ENCODE data around the gene SHH. TPM values are rescaled to one million over a fixed set of nuclear protein-coding genes. Genes with fewer than 3 reads are reported as not detected.

The SHH gene
- total RNA-seq, 1 experiment from 2014 or later, result 4.7 TPM

GRCh38 chr7:155792999-155793560, 19.2 kb downstream of the SHH start:
- H3K36me3 ChIP-seq (ENCODE audit: control insufficient read depth, insufficient read depth, low read length), result no peaks in the 10 kb centered on the region
- Mint-ChIP-seq H3K27me3 (ENCODE audit: insufficient read depth, unreplicated experiment) (no peaks in the 10 kb centered on the region), H3K27ac (ENCODE audit: unreplicated experiment) (no peak overlapping the region), H3K4me3 (ENCODE audit: unreplicated experiment) (no peak overlapping the region), H3K36me3 (ENCODE audit: insufficient read depth, unreplicated experiment) (peaks cover 8% of the 10 kb centered on the region), H3K4me1 (ENCODE audit: low read depth, unreplicated experiment) (no peaks in the 10 kb centered on the region), H3K9me3 (ENCODE audit: unreplicated experiment) (no peaks in the 10 kb centered on the region)
- POLR2A ChIA-PET, result no interaction called here
- CTCF ChIA-PET, result no interaction called here
- H3K9me3 ChIP-seq, result no peaks in the 10 kb centered on the region
- H3K4me1 ChIP-seq, result peaks cover 7% of the 10 kb centered on the region; the same call in 1 of the 2 replicates
- no peaks in the 10 kb centered on the region for H3K27me3 ChIP-seq (replicated peaks; ENCODE audit: control insufficient read depth, insufficient read depth, low read length)
- DNase-seq, result no peak
- TF ChIP-seq, protein P1, sequence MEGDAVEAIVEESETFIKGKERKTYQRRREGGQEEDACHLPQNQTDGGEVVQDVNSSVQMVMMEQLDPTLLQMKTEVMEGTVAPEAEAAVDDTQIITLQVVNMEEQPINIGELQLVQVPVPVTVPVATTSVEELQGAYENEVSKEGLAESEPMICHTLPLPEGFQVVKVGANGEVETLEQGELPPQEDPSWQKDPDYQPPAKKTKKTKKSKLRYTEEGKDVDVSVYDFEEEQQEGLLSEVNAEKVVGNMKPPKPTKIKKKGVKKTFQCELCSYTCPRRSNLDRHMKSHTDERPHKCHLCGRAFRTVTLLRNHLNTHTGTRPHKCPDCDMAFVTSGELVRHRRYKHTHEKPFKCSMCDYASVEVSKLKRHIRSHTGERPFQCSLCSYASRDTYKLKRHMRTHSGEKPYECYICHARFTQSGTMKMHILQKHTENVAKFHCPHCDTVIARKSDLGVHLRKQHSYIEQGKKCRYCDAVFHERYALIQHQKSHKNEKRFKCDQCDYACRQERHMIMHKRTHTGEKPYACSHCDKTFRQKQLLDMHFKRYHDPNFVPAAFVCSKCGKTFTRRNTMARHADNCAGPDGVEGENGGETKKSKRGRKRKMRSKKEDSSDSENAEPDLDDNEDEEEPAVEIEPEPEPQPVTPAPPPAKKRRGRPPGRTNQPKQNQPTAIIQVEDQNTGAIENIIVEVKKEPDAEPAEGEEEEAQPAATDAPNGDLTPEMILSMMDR (IDR thresholded peaks at IDR 0.05; ENCODE audit: insufficient read depth in 1 of 2, low read depth in 1 of 2, low read length in 1 of 2, severe bottlenecking in 1 of 2, unreplicated experiment in 1 of 2), result no peak
- no TSS peak for BruUV-seq (replicated peaks)
- no peak overlapping the region for H3K4me3 ChIP-seq (ENCODE audit: low read depth, low read length)
- intact Hi-C loops (cut with micrococcal nuclease; ENCODE audit: unreplicated experiment), result no loop called here

- intact Hi-C loops (cut with micrococcal nuclease; ENCODE audit: unreplicated experiment), result no loop called here
- H3K36me3 Mint-ChIP-seq (ENCODE audit: insufficient read depth, unreplicated experiment), result peaks cover 14% of the 10 kb centered on the region
- H3K9me3 Mint-ChIP-seq (ENCODE audit: unreplicated experiment), result no peaks in the 10 kb centered on the region
- Histone ChIP-seq H3K36me3 (ENCODE audit: control insufficient read depth, insufficient read depth, low read length) (no peaks in the 10 kb centered on the region), H3K4me1 (peaks cover 7% of the 10 kb centered on the region; the same call in 1 of the 2 replicates), H3K4me3 (ENCODE audit: low read depth, low read length) (no peak overlapping the region), H3K9me3 (no peaks in the 10 kb centered on the region), H3K27me3 (replicated peaks; ENCODE audit: control insufficient read depth, insufficient read depth, low read length) (no peaks in the 10 kb centered on the region)
- no peaks in the 10 kb centered on the region for H3K27me3 Mint-ChIP-seq (ENCODE audit: insufficient read depth, unreplicated experiment)
- CTCF ChIA-PET, result no interaction called here
- no peak for DNase-seq
- H3K27ac Mint-ChIP-seq (ENCODE audit: unreplicated experiment), result no peak overlapping the region
- H3K4me1 Mint-ChIP-seq (ENCODE audit: low read depth, unreplicated experiment), result no peaks in the 10 kb centered on the region
- no TSS peak for BruUV-seq (replicated peaks)
- POLR2A ChIA-PET, result no interaction called here
- TF ChIP-seq, protein P1 (IDR thresholded peaks at IDR 0.05; ENCODE audit: insufficient read depth in 1 of 2, low read depth in 1 of 2, low read length in 1 of 2, severe bottlenecking in 1 of 2, unreplicated experiment in 1 of 2), result no peak
- no peak overlapping the region for H3K4me3 Mint-ChIP-seq (ENCODE audit: unreplicated experiment)
Observed at GRCh38 chr7:155792315-155792960, 19.8 kb downstream of the SHH start.

- Histone ChIP-seq H3K9me3 (no peaks in the 10 kb centered on the region), H3K27me3 (replicated peaks; ENCODE audit: control insufficient read depth, insufficient read depth, low read length) (no peaks in the 10 kb centered on the region), H3K4me1 (peaks cover 7% of the 10 kb centered on the region; the same call in 1 of the 2 replicates), H3K4me3 (ENCODE audit: low read depth, low read length) (no peak overlapping the region), H3K36me3 (ENCODE audit: control insufficient read depth, insufficient read depth, low read length) (no peaks in the 10 kb centered on the region)
- H3K27ac Mint-ChIP-seq (ENCODE audit: unreplicated experiment), result no peak overlapping the region
- intact Hi-C loops (cut with micrococcal nuclease; ENCODE audit: unreplicated experiment), result no loop called here
- no peaks in the 10 kb centered on the region for H3K9me3 Mint-ChIP-seq (ENCODE audit: unreplicated experiment)
- no peaks in the 10 kb centered on the region for H3K4me1 Mint-ChIP-seq (ENCODE audit: low read depth, unreplicated experiment)
- no peaks in the 10 kb centered on the region for H3K27me3 Mint-ChIP-seq (ENCODE audit: insufficient read depth, unreplicated experiment)
- H3K4me3 Mint-ChIP-seq (ENCODE audit: unreplicated experiment), result no peak overlapping the region
- no TSS peak for BruUV-seq (replicated peaks)
- TF ChIP-seq, protein P1 (IDR thresholded peaks at IDR 0.05; ENCODE audit: insufficient read depth in 1 of 2, low read depth in 1 of 2, low read length in 1 of 2, severe bottlenecking in 1 of 2, unreplicated experiment in 1 of 2), result no peak
- H3K36me3 Mint-ChIP-seq (ENCODE audit: insufficient read depth, unreplicated experiment), result peaks cover 14% of the 10 kb centered on the region
- no peak for DNase-seq
- CTCF ChIA-PET, result no interaction called here
- POLR2A ChIA-PET, result no interaction called here
Observed at GRCh38 chr7:155791836-155792235, 20.4 kb downstream of the SHH start.
